Measurements from ENCODE around the gene CALR3.
"Not testable (repeated sequence)": the region's sequence is repeated elsewhere in the genome, so short reads cannot be mapped to it uniquely, and the experiment has no call there.

The CALR3 gene

DNA sequence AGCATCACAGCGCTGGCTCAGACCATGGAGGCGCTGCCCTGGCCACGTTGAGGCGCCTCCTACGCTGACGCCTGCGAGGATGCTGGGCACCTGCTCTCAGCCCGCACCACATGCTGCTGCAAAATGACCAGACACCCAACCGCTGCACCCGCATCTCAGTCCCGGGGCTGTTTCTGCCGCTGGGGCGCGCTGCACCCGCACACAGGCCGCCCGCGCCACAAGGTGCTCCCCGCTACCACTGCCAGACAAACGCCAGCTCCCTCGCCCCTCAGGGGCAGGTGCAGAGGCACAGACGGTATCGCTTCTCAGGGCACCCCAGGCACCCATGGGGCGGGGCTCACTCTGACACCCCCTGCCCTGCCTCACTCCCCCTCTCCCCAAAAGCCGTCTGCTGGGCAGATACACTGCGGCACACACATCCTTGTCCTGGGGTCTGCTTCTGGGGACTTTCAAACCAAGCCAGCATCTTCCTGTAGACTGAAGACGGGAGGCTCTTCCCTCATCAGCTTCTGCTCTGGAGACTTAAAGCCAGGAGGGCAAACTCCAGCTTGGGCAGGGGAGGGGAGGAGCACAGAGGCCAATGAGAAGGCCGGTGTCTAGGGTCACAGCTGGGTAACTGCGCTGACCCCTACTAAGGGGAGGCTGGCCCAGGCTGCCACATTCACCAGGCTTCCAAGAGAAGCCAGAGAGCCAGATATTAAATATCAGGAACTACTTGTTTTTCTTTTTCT, 29.9 kb upstream of the CALR3 start:
- in situ Hi-C loops (cut with MboI; ENCODE audit: low sequenced_read_pairs): no loop called here

DNA sequence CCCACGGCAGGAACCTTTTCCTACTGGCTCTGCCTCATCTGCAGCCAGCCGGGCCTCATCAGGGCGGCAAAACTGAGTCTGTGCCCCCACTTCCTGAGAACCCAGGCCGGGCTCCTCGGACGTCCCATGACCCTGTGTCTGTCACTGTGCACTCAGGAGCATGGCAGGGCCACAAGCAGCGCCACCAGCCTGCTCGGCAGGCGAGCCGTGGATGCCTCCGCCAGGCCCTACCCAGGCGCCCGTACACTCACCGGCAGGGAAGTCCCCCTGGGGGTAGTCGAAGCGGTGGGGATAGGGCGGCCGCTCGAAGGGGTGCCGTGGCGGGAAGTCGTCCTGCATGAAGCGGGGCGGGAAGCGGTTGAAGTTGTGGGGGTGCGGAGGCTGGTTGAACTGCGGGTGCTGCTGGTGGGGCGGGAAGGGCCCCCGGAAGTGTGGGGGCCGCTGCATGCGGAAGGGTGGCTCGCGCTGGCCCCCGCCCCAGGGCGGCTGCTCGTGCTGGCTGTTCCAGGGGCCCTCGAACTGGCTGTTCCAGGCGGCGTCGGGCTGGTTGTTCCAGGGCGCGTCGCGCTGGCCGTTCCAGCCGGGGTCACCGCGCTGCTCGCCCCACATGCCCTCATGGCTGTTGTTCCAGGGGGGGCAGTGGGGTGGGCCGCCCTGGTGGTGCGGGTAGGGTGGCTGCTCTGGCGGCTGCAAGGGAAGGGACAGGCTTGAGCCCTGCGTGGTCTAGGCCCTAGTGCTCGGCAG, 29.2 kb upstream of the CALR3 start:
- in situ Hi-C loops (cut with MboI; ENCODE audit: low sequenced_read_pairs): no loop called here

DNA sequence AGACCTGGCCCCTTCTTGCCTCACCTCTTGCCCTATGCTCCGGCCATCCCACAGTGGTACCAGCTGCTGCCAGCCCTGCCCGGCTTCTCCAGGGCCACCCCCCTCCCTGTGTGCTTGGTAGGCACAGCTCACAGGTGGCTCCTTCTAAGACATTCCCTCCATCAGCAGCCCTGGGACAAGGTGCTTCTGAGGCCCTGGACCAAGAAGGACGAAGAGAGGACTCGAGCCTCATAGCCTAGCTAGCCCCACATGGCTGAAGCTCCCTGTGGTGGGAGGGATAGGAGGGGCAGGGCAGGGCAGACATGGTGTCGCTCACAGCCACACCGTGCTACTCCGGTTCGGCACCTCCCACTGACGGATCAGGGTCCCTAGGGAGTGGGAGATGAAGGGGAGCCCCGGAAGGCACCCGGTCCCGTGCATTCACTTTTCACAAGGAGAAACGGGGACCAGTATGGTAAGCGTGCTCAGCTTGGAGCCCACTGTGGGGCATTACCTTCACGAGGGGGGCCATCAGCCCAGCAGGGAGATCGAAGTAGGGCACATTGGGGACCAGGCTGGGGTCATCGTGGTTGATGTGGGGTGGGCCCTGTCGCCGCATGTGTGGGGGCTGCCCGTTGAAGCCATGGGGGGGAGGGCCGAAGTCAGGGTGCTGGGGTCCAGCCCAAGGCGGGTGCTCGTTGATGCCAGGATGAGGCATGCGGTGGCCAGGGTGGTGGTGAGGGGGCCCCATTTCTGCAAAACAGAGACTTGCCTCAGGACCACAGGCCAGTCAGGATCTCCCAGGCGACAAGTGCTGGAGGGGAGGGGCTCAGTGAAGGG, 26.8 kb upstream of the CALR3 start:
- in situ Hi-C loops (cut with MboI; ENCODE audit: low sequenced_read_pairs): no loop called here

DNA sequence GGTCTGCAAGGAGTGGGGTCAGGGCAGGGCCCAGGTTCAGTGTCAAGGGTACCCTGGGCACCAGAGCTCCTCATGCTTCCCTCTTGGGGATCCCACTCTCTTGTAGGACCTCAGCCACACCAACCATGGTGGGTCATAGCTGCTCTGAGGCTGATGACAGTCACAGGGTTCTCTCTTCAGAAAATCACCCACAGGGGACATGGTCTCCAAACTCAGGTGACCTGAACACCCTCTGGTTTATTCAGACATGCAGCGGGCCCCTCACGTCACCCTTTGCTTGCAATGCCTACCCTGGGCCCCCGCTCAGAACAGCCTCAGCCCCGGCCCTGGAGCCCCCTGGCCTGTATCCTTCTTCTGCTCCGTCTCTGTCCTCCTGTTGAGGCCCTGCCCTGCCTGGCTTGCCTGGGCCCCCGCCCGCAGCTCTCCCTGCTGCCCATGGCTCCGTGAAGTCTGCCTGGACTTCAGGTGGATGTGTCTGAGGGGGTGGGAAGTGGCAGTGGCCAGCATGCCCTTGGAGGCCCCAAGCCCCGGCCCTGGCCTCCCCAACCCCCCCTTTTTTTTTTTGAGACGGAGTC, 25.8 kb upstream of the CALR3 start:
- in situ Hi-C loops (cut with MboI; ENCODE audit: low sequenced_read_pairs): no loop called here

DNA sequence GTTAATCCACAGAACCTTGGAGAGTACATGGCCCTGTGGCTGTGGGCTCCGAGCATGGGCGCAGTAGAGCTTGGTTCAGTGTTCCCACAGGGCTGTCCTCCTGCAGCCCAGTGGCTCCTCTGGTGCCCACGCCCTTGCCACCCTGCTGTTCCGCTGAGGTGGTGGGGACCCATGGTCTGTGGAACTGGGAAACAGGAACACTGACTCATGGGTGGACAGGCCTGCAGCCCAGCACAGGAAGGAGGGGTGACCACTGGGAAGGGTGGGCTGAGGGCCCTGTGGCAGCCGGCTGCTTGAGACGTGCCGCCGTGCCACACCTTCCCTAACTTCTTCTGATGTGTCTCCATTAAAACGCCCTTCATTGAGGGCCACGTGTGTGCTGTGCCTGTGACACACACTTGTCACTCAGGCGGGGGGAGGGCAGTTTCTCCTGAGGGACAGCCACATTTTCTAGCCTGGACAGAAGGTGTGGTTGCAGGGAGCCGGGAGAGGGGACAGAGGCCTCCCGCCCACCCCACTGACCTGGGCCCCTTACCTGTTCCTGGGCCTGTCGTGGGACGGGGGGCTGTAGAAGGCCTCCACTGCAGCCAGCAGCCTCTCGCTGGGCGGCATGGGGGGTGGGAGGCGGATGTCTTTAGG, 25.1 kb upstream of the CALR3 start:
- in situ Hi-C loops (cut with MboI; ENCODE audit: low sequenced_read_pairs): no loop called here

DNA sequence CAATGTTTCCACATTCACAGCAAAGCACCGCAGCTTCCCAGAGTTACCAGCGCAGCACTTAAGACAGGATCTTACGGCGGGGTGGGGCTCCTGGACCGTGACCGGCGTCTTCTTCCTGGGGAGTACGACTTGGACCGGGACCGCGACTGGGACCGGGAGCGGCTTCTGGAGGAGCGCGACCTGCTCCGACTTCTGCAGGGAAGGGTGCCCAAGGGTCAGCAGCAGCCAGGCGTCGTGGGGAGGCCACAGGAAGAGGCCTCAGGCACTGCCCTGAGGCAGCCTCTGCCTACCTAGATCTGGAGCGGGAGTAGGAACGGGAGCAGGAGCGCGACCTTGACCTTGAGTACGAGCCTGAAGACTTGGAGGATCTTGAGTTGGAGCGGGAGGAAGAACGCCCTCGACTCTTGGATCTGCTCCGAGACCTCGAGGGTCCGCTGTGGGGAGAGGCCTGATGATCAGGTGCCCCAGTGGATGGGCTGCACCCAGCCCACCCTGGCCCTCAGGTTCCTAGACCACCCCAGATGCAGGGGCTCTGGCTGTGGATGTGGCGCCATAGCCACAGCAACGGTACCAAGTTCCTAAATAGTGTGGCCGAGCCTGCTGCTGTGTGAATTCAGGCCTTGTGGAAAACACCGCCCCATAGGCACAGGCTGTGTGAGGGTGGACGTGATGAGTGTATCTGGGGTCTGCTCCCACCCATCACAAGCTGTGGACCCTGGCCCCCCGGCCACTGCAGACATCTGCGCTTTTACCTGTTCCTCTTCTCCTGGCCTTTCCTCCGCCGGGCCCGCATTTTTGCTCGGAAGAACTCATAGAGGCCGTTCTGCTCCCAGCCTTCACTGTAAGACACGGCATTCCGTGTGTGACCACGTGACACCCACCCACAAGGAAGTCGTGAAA, 24.4 kb upstream of the CALR3 start:
- in situ Hi-C loops (cut with MboI; ENCODE audit: low sequenced_read_pairs): no loop called here

DNA sequence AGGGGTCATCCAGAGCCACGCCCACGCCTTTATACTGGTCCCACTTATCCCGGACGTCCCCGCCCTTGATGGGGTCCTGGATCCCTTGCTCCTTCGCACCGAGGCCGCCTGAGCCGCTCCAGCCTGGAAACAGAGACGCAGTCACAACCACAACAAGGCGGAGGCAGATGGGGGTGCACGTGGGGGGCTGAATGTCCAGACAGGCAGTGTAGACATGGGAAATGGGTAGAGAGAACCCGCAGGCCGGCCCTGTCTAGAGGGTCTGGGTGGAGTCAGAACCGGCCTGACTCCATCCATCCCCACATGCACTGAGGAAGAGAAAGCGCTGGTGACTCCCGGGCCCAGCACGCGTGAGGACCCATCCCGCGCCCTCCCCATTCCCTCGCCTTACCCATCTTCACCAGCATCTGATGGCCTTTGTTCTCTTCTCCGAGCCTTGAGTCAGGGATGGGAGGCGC, 23.3 kb upstream of the CALR3 start:
- in situ Hi-C loops (cut with MboI; ENCODE audit: low sequenced_read_pairs): no loop called here

DNA sequence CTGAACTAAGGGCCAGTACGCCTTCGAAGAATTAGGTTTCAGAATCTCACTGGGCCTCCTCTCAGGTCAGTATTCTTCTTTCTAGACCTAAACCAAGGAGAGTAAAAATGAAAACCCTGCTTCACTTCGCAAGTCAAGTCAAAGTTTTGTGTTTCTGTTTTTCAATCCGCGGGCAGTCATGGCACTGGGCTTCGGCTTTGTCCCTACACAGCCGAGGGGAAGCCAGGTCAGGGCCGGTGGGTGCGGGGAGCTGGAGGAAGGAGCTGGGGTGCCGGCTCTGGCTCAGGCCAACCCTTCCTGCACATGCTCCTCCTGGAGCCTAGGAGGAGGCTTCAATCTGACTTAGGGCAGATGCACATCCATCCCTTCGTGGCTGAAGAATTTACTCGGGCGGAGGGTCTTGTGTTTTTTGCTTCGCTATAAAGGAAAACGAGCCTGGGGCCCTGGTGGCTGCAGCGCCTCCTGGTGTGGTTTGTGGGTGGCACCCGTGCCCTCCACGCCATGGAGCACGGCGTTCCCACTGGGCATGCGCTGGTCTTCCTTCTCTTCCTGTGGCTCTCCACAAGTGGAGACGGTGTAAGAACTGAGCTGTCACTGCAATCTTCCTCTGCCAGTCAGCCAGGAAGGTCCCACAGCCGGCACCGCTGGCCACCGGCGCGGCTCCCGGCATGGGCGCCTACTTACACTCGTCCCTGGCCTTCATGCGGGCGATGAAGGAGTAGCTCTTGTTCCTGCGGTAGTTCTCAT, 22.7 kb upstream of the CALR3 start:
- in situ Hi-C loops (cut with MboI; ENCODE audit: low sequenced_read_pairs): no loop called here

DNA sequence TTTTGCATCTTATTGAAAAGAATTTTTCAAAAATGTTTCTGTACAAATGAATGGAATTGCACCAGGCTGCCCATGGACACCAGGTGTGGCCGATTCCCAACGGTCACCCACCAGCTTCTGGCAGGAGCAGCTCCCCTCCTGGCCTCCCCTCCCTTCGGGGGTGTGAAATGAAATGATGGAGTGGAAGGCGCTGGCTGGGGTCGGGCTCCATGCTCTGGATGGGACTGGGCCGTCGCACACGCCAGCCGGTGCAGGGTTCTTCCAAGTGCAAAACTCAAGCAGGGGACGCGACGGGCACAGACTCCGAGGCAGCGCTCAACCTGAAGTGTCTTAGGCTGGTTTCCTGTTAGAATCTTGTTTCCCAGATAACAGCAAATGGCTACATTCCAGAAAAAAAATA, 22.1 kb upstream of the CALR3 start:
- in situ Hi-C loops (cut with MboI; ENCODE audit: low sequenced_read_pairs): no loop called here

DNA sequence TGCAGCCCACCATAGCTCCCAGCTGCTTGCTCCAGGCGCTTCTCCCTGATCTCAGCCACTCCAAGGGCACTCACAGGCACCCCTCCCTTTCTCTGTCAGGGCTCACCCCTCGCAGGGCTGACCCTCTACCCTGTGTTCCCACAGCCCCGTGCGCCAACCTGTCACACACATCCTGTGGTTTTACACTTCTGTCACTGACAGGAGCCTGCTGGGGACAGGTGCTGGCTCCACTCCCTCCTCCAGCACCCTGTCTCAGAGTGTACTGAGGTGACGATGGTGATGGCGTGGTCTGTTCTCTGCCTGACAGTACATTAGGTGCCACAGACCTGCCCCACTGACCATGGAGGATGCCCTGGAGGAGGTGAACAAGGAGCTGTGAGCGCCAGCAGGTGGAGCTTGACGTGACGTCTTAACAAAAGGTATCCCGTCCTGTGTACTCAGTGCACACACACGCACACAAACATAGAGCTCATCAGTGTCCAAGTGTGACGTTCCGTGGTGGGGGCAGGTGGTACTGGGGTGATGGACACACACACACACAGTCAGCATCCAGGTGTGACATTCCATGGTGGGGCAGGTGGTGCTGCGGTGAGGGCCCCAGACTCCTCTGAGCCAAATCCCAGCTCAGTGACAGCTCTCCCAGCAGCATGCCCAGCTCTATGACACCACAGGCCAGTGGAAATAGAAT, 21.1 kb upstream of the CALR3 start:
- in situ Hi-C loops (cut with MboI; ENCODE audit: low sequenced_read_pairs): no loop called here

DNA sequence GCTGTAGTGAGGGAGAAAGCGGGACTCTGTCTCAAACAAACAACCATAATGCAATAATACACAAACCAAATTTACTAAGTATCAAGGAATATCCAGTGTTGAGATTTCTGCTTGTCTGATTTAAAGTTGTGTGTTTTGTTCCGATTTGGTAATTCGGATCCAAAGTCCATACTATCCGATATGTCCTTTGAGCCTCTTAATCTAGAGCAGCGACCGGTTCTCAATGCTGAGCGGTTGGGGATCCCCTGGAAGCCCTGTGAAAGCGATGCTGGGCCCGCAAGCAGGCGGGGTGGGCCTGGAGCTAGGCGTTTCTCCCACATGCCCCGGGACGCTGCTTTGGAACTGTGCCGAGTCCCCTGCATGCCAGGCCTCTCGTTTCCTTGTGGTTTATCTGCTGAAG, 20.4 kb upstream of the CALR3 start:
- in situ Hi-C loops (cut with MboI; ENCODE audit: low sequenced_read_pairs): no loop called here

DNA sequence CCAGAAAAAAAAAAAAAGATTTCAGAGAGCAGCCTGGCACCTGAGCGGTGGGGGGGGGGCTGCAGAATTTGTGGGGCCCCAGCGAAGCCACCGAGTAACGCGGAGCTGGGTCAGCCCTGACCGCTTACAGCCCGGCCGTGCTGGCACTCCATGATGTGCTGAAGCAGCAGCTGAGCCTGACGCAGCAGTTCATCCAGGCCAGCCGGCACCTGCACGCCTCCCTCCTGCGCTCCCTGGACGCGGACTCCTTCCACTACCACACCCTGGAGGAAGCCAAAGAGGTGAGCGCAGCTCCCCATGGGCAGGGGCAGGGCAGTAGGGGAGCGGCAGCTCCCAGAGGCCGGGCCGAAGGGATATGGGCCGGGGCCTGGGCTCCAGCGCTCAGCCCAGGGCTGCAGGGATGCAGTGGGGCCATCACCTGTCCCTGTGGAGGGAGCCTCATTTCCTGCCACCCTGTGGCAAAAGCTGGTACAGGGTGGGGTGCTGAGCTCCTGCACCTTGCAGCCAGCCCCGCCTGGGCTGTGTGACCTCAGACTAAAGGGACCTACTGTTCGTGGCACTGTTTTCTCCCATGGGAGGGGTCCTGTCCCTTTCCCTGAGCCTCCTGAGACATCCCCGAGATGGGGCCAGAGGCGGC, 18.5 kb upstream of the CALR3 start:
- in situ Hi-C loops (cut with MboI; ENCODE audit: low sequenced_read_pairs): no loop called here

DNA sequence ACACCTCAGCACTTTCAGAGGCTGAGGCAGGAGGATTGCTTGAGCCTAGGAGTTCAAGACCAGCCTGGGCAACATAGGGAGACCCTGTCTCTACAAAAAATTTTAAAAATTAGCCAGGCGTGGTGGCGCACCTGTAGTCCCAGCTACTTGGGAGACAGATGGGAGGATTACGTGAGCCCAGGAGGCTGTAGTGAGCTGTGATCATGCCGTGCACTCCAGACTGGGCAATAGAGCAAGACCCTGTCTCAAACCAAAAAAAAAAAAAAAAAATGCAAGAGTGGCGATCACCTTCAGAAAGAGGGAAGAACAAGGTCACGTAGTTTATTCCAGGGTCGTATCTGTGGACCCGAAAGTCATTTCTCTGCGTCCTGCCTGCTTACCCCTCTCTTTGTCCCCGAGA, 16.6 kb upstream of the CALR3 start:
- in situ Hi-C loops (cut with MboI; ENCODE audit: low sequenced_read_pairs): not testable (repeated sequence)

DNA sequence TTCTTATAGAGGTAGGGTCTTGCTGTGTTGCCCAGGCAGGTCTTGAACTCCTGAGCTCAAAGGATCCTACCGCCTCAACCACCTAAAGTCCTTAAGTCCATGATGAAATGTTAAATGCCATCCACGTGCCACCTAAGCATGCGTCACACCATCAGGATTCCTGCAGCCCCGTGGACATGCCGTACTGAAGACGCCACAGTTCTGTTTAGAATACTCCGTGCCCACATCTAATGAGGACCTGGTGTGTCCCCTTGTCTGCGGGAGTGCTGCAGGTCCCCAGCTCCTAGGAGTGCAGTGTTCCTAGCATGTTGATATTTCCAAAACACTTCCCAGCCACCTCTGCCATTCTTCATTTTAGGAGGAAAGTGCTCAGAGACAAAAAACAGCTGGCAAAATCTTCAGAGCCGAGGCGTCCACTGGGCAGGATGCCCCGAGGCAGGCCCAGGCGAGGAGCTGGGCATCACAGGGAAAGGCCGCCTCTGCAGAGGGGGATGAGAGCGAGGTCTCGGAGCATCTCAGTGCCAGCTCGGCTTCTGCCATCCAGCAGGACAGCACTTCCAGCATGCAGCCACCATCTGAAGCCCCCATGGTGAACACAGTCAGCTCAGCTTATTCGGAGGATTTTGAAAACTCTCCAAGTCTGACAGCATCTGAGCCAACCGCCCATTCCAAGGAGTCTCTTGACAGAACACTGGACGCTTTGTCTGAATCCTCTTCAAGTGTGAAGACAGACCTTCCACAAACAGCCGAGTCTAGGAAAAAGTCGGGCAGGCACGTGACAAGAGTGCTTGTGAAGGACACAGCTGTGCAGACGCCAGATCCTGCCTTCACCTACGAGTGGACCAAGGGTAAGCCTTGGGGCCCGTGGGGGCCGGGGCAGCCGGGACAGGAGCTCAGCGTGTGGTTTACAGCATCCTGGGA, 13.4 kb upstream of the CALR3 start:
- in situ Hi-C loops (cut with MboI; ENCODE audit: low sequenced_read_pairs): no loop called here

DNA sequence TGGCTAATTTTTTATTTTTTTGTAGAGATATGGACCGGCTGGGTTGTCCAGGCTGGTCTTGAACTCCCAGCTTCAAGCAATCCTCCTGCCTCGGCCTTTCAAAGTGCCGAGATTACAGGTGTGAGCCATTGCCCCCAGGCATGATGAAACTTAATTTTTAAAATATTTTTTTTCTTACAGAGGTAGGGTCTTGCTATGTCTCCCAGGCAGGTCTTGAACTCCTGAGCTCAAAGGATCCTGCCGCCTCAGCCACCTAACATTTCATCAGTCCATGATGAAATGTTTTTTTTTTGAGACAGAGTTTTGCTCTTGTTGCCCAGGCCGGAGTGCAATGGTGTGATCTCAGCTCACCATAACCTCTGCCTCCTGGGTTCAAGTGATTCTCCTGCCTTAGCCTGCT, 12.6 kb upstream of the CALR3 start:
- in situ Hi-C loops (cut with MboI; ENCODE audit: low sequenced_read_pairs): no loop called here

DNA sequence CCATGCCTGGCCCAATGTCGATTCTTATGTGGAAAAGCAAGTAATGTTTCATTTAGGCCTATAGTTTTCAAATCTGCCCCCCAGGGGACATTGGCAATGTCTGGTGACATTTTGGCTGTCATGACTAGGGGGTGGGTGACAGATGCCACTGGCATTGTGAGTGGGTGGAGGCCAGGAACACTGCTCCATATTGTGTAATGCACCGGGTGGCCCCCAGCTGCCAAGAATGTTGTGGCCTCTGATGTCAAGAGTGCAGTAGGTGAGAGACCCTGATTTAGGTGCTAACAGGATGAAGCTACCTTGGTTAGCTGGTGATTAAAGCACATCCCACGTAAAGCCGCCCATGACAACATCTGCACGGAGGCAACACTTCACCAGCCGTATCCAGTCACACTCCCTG, 11.0 kb upstream of the CALR3 start:
- in situ Hi-C loops (cut with MboI; ENCODE audit: low sequenced_read_pairs): no loop called here

DNA sequence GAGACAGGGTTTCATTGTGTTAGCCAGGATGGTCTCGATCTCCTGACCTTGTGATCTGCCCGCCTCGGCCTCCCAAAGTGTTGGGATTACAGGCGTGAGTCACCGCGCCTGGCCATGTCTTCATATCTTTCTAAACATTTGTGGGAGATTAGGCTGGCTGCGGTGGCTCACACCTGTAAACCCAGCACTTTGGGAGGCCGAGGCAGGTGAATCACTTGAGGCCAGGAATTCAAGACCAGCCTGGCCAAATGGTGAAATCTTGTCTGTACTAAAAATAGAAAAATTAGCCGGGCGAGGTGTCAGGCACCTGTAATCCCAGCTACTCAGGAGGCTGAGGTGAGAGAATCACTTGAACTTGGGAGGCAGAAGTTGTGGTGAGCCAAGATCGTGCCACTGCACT, 10.2 kb upstream of the CALR3 start:
- in situ Hi-C loops (cut with MboI; ENCODE audit: low sequenced_read_pairs): not testable (repeated sequence)
